Astrocyte (in vitro differentiated cells and primary cell): ENCODE results near the gene CTTNBP2NL.

Experiments used
- CTCF ChIP-seq: IDR thresholded peaks from 2 replicates; pipeline ENCODE4 v1.5.1; 2011; ENCODE audit warnings: low read depth, mild to moderate bottlenecking, inconsistent platforms, low read length, moderate library complexity; ENCODE audit not compliant: insufficient read depth
- EZH2 ChIP-seq: IDR thresholded peaks from 2 replicates; pipeline ENCODE4 v1.6.1; 2012; ENCODE audit warnings: mild to moderate bottlenecking, low read length, inconsistent platforms; ENCODE audit not compliant: insufficient read depth

- TF ChIP-seq CTCF, result no peak
- no peak for TF ChIP-seq EZH2
These were observed 24.2 kb upstream of the CTTNBP2NL start for GRCh38 chr1:112371775-112372174.
